Left ventricle myocardium inferior (tissue), 1 donor: ENCODE results near the gene BSCL2. TPM values are rescaled to one million over a fixed set of nuclear protein-coding genes. Genes with fewer than 3 reads are reported as not detected.
A peak's percentile ranks its signal among the peaks of the same experiment; 100 is the strongest.

Experiments used
- DNase-seq: peaks from one replicate; pipeline ENCODE4 v3.0.0-alpha.2; 2020
- H3K27ac ChIP-seq: fragments of 200-600 bp; replicated peaks from 2 replicates; pipeline ENCODE4 v1.8.0; 2021
- H3K27me3 ChIP-seq: fragments of 200-600 bp; 2 replicates; pipeline ENCODE4 v1.8.0; 2021; ENCODE audit warnings: low read depth
- H3K36me3 ChIP-seq: fragments of 200-600 bp; 2 replicates; pipeline ENCODE4 v1.8.0; 2021
- H3K4me1 ChIP-seq: fragments of 200-600 bp; 2 replicates; pipeline ENCODE4 v1.8.0; 2021
- H3K4me3 ChIP-seq: fragments of 200-600 bp; 2 replicates; pipeline ENCODE4 v1.8.0; 2021; ENCODE audit warnings: mild to moderate bottlenecking, moderate library complexity
- H3K9me3 ChIP-seq: fragments of 200-600 bp; replicated peaks from 2 replicates; pipeline ENCODE4 v1.8.0; 2021
- CTCF ChIP-seq: fragments of 200-600 bp; IDR thresholded peaks from 2 replicates; pipeline ENCODE4 v1.8.0; 2021; ENCODE audit warnings: antibody characterized with exemption, mild to moderate bottlenecking, borderline replicate concordance
- intact Hi-C: fragments of 100-400 bp; cut with micrococcal nuclease; formaldehyde crosslinking; loops from one replicate; pipeline ENCODE4 v1.11.0; 2022
- total RNA-seq: library from RNA; stranded (reverse); fragmentation: NEBNext Ultra II Directional; extraction: Animal tissue kit (Norgen Biotek cat#: 25700); gene quantifications from one replicate; pipeline ENCODE4 v1.2.1, GENCODE V29; 2021
- donor health status: DM: no; HTN: yes; CAD: no; lungs with severe emphysema.

The BSCL2 gene
- total RNA-seq, 1 donor from 2014 or later = 18.4 TPM

- Histone ChIP-seq H3K27me3 (no peaks in the 10 kb centered on the region), H3K9me3 (no peaks in the 10 kb centered on the region), H3K4me1 (peaks cover 52% of the 10 kb centered on the region), H3K4me3 (peak overlapping the region; percentile 97), H3K36me3 (peaks cover 51% of the 10 kb centered on the region), H3K27ac (peak overlapping the region; percentile 97)
- intact Hi-C loops = no loop called here
- DNase-seq = no peak
- TF ChIP-seq CTCF = no peak
These were observed 61.6 kb downstream of the BSCL2 start for GRCh38 chr11:62645671-62645945.

GRCh38 chr11:62644220-62644619 lies 63.0 kb downstream of the BSCL2 start:
- TF ChIP-seq CTCF = no peak
- peaks cover 50% of the 10 kb centered on the region for H3K36me3 ChIP-seq
- H3K27ac ChIP-seq = no peak overlapping the region
- H3K9me3 ChIP-seq = no peaks in the 10 kb centered on the region
- intact Hi-C loops = no loop called here
- H3K4me3 ChIP-seq = no peak overlapping the region
- DNase-seq = no peak
- peaks cover 56% of the 10 kb centered on the region for H3K4me1 ChIP-seq
- H3K27me3 ChIP-seq = no peaks in the 10 kb centered on the region

Other genes with a start within 250 kb of the BSCL2 start
- 290 TPM for gene AHNAK, start 160.6 kb downstream of the BSCL2 start, total RNA-seq
- 958 TPM for gene EEF1G, start 133.5 kb downstream of the BSCL2 start, total RNA-seq
- gene TUT1, start 115.9 kb downstream of the BSCL2 start, total RNA-seq = 12.5 TPM
- 26.3 TPM for gene MTA2, start 105.6 kb downstream of the BSCL2 start, total RNA-seq
- gene EML3, start 94.6 kb downstream of the BSCL2 start, total RNA-seq = 14.6 TPM
- 2.0 TPM for gene ROM1, start 94.2 kb downstream of the BSCL2 start, total RNA-seq
- gene B3GAT3, start 85.4 kb downstream of the BSCL2 start, total RNA-seq = 13.2 TPM
- gene GANAB, start 60.8 kb downstream of the BSCL2 start, total RNA-seq = 90.2 TPM
- gene INTS5, start 54.1 kb downstream of the BSCL2 start, total RNA-seq = 10.1 TPM
- 31.1 TPM for gene C11orf98, start 42.2 kb downstream of the BSCL2 start, total RNA-seq
- 5.0 TPM for gene CSKMT, start 42.1 kb downstream of the BSCL2 start, total RNA-seq
- 6.9 TPM for gene UQCC3, start 35.8 kb downstream of the BSCL2 start, total RNA-seq
- gene LBHD1, start 35.2 kb downstream of the BSCL2 start, total RNA-seq = 2.1 TPM
- 82.3 TPM for gene UBXN1, start 28.4 kb downstream of the BSCL2 start, total RNA-seq
- 2.7 TPM for gene LRRN4CL, start 17.9 kb downstream of the BSCL2 start, total RNA-seq
- gene GNG3, start 252 bp upstream of the BSCL2 start, total RNA-seq = not detected
- 37.6 TPM for gene HNRNPUL2, start 20.0 kb upstream of the BSCL2 start, total RNA-seq
- 12.9 TPM for gene TTC9C, start 21.1 kb upstream of the BSCL2 start, total RNA-seq
- gene ZBTB3, start 46.7 kb upstream of the BSCL2 start, total RNA-seq = 9.5 TPM
- gene POLR2G, start 54.2 kb upstream of the BSCL2 start, total RNA-seq = 43.4 TPM
- 8.0 TPM for gene TAF6L, start 64.0 kb upstream of the BSCL2 start, total RNA-seq
- gene TMEM179B, start 80.0 kb upstream of the BSCL2 start, total RNA-seq = 20.5 TPM
- gene TMEM223, start 84.6 kb upstream of the BSCL2 start, total RNA-seq = 24.1 TPM
- gene NXF1, start 98.0 kb upstream of the BSCL2 start, total RNA-seq = 43.2 TPM
- gene STX5, start 124.6 kb upstream of the BSCL2 start, total RNA-seq = 16.7 TPM
- gene TEX54, start 125.4 kb upstream of the BSCL2 start, total RNA-seq = not detected
- 24.3 TPM for gene WDR74, start 132.2 kb upstream of the BSCL2 start, total RNA-seq
- 35.0 TPM for gene SLC3A2, start 173.5 kb upstream of the BSCL2 start, total RNA-seq
- gene CHRM1, start 213.9 kb upstream of the BSCL2 start, total RNA-seq = not detected